NCI-H524 treated with DMSO at 0.1 percent for 48 hours (cell line): Measurements from ENCODE around the gene CPT1B.

ENCODE experiments used
- DNase-seq: peaks from one replicate; lab custom pipeline; 2025; lab: John Stamatoyannopoulos, UW

Gene CPT1B

DNA sequence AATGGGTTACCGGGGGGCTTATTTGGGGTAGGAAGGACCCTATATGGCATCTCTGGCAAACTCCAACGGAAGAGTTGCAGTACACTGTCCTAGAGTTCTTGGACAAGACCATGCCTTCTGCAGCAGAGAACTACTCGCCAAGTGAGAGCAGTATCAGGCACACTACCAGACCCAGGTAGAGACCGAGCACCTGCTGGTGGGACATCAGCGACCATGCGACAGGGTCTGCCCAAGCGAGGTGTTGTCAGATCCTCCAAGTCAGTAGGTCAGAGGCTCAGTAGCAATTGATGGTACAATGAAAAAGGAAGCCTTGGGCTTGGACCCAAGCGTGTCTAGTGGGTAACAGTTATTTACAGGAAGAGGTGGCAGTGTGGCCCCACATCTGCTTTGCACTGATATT lies 7.6 kb upstream of the CPT1B start:
- DNase-seq: no peak

- DNase-seq: no peak
Measured at GRCh38 chr22:50585238-50585637, 7.0 kb upstream of the CPT1B start.

DNA sequence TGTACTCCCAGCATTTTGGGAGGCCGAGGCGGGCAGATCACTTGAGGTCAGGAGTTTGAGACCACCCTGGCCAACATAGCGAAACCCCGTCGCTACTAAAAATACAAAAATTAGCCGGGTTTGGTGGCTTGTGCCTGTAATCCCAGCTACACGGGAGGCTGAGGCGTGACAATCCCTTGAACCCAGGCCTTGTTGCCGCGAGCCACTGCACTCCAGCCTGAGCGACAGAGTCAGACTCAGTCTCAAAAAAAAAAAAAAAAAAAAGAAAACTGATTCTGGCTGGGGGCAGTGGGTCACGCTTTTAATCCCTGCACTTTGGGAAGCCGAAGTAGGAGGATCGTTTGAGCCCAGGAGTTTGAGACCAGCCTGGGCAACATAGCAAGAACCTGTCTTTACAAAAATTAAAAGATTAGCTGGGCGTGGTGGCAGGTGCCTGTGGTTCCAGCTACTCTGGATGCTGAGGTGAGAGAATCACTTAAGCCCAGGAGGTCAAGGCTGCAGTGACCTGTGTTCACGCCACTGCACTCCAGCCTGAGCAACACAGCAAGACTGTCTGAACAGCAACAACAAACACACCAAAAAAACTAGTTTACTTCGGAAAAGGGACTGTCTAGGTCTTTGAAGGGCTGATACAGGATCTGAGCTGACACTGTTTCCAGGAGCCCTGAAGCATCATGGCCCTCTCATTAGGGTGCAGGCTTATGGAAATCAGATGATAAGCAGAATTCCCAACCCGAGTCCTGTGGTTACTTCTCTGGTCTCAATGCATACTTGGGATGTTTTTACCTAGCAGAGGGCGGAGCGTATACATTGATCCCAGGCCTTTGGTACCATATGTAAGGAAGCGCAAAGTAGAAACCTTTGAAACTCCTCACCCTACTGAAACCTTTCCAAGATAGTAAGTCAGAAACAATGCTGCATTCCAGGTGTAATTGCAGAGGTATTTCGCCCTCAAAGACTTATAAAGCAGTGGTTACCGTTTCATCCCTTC lies 6.2 kb upstream of the CPT1B start:
- DNase-seq: no peak

- no peak for DNase-seq
Measured at GRCh38 chr22:50583294-50583861, 5.2 kb upstream of the CPT1B start.

GRCh38 chr22:50582493-50583293 lies 4.5 kb upstream of the CPT1B start, which contains the start of gene CHKB:
CHKB (minus strand) TSS chr22:50582849; CDS start chr22:50582781, 68 bp downstream.
- peak; percentile 89 for DNase-seq

DNA sequence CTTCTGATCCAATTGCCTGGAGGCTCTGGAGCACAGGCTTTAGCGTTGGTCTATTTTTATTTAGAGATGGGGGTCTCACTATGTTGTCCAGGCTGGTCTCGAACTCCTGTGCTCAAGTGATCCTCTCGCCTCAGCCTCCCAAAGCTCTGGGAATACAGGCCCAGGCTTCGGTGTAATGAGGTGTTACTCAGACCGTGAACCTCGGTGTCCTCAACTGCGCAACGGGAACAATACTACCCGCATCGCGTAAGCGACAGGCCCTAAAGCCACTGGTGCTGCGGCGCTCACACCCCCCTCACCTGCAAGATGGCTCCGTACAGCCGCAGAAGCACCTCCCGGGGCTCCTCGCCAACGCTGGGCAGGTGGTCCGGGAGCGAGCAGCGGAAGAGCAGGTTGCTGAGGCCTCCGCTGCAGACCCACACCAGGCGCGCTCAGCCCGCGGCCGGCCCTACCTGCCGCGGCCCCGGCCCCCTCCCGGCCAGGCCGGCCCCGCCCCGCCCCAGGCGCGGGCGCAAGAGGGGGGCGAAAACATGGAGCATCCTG lies 3.8 kb upstream of the CPT1B start:
- no peak for DNase-seq

DNA sequence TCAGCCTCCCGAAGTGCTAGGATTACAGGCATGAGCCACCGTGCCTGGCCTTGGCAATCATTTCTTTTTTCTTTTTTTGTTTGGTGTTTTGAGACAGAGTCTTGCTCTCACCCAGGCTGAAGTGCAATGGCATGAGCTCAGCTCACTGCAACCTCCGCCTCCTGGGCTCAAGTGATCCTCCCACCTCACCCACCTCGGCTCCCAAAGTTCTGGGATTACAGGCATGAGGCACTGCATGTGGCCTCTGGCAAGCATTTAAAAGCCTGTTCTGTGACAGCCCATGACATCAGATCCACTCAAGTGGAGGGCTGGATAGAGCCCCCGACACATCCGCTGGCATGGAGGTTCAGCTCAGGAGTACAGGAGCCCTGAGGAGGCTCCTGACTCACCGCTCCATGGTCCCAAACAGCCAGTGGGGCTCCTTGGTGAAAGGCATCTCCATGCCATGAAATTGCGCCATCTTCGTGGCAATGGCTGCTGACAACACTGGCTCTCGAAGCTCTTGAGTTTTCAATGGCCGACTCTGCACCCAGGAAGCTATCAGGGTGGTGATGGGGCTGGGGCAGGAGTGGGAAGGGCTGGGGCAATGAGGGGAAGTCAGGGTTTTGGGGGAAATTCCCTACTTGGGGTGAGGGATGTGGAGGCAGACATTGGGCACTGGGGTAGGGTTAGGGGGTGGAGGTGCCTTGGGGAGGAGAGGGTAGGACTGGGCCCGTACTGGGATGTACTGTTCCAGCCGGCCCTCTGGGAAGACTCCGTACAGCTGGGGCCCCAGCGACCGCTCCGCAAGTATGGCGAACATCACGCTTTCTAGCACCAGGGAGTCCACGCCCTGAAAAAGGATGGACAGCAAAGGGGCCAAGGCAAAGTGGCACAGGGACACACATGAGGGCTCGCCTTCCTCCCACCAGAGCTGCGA lies 3.1 kb upstream of the CPT1B start:
- DNase-seq: no peak

DNA sequence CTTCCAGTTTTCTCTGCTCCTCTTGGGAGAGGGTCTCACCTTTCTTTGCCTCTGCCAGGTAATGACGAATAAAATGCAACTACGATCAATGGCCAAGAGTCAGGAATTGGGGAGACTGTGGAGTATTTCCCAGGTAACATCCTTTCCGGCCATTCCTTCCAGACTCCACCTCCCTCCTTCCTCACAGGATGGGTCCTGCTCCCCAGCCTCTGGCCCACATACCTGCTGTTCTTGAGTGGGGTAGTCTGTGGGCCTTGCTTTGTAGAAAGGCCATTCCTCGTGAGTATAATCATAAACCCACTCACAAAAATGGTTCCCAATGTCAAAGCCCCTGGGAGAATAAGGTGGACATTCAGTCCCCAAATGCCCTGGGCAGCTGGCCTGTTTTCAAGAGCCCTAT lies 1.5 kb upstream of the CPT1B start:
- no peak for DNase-seq

DNA sequence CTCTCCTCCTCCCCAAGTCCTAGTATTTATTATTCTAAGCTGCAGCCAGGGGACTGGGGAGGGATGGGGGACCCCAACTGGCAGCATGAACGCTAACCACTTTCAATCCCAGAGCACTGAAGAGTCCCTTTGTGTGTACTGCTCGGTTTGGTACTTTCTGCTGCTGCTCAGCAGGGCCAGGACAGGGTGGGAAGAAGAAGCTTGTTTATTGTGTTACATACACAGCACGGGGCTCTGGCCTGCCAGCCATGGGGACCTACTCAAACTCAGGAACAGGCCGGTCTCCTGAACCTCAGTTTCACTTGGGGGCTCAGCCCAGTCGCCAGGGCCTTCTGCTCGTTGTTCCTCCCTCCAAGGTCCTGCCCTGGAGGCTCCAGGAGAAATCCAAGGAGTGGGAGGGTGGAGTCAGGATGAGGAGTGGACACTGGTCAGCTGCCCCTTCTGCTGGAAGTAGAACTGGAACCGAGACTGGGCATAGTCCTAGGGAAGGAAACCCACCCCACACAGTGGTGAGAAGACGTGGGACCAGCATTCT lies 616 bp upstream of the CPT1B start:
- no peak for DNase-seq

GRCh38 chr22:50577697-50577986 lies 585 bp downstream of the CPT1B start:
- no peak for DNase-seq

GRCh38 chr22:50576806-50577696 lies 1.2 kb downstream of the CPT1B start:
- no peak for DNase-seq

- DNase-seq: peak; percentile 88
Measured at GRCh38 chr22:50576070-50576469, 2.2 kb downstream of the CPT1B start.

DNA sequence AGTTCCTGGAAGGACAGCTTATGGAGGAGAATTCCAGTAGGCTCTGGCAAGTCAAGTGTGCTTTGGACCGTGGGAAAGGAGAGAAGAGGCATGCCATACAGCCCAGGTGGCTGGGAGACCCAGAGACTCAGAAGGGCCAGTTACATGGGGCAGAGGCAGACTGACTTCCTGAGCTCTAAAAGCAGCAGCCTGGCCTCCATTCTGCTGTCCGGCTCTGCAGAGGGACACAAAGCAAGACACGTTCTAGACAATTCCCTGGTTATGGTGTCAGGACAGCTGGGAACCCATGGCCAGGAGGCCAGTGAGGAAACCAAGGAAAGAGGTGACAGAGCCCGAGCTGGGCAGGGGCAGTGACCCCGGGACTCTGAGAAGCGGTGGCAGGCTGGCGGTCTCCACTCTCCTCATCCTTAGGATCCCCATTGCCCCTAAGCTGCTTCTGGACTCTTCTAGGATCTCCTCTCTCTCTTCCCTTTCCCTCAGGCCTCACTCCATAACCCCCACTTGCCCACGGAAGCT lies 2.7 kb downstream of the CPT1B start:
- DNase-seq: no peak

GRCh38 chr22:50574383-50574755 lies 3.9 kb downstream of the CPT1B start:
- no peak for DNase-seq

DNA sequence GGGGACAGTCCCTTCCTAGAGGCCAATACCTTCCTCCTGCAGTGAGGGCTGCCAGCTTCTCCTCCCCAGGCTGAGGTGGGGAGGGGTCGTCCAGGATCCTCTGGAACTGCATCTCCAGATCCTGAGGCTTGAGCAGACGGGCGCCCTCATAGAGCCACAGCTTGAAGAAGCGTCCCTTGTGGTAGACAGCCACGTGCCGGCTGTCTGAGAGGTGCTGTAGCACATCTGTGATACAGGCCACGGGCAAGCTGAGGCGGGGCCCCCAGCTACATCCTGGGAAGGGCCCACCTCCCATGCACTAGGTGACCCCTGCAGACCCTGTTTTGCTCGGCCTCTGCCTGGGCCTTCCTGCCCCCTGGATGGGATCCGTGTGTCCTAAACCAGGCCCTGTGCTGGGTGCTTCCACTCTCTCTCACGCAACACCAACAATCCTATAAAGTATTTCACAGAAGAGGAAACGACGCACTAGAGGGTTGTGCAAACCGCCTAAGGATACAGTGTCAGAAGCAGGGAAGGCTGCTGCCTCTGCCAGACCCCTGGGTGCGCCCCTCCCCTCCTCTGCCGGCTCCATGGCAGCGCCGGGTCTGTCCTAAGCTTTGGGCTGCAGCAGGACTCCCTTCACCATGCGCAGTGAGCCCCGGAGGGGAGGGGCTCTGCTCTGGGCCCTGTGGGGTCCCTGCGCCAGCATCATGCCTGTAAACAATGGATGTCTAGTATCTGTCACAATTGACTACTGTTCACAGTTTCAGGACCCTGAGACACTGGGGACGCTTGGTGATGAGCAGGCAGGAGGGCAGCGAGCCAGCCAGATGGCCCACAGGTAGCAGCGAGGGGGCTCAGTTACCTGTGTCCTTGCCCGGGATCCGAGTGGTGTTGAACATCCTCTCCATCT lies 4.5 kb downstream of the CPT1B start:
- no peak for DNase-seq

GRCh38 chr22:50572965-50573364 lies 5.3 kb downstream of the CPT1B start:
- DNase-seq: no peak

DNA sequence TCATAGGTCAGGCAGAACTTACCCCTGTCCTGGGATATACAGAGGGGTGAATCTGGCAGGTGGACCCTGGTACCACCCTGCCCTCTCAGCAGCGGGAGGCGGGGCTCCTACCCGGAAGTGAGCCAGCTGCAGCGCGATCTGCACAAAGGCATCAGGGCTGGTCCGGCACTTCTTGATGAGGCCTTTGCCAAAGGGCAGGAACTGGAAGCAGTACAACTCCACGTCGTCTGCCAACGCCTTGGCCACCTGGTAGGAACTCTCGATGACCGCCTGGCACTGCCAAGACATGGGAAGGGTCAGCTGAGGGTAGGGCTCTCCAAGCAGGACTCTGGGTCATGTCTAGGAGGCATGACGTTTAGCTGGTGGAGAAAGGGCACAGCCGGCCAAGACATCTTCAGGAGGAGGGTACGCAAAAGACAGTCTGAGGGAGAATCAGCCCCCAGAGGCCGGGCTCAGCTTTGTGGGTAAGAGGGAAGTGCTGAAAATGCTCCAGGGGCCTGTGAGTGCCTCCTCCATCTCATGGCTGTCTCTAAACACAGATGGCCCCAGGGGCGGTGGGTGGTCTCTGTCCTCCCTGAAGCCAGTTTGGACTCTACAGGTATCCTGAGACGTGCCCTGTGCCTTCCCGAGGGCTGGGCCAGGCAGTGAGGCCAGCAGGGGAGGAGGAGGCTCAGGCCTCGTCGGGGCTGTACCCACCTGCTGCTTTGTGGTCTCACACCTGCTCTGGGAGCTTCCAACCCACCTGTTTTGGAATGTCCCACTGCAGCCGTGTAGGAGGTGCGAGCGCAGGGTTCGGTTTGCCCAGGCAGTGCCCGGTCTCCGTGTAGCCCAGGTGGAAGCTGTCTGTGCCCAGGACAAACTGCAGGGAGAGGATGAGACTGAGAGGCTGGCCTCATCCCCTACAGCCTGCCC lies 6.7 kb downstream of the CPT1B start:
- DNase-seq: no peak

GRCh38 chr22:50570861-50571260 lies 7.4 kb downstream of the CPT1B start:
- no peak for DNase-seq
